Liver (tissue), 9 donors: Measurements from ENCODE around the gene MRGPRX1. TPM values are rescaled to one million over a fixed set of nuclear protein-coding genes. Genes with fewer than 3 reads are reported as not detected.
"Not testable (repeated sequence)": the region's sequence is repeated elsewhere in the genome, so short reads cannot be mapped to it uniquely, and the experiment has no call there.

Experiments
- DNase-seq: peaks from one replicate; pipeline ENCODE4 v3.0.0-alpha.2; 2017; ENCODE audit warnings: low spot score
- H3K27ac ChIP-seq, 2 donors: one replicate each; pipeline ENCODE4 v1.7.0; 2013; ENCODE audit warnings: inconsistent platforms in 2 of 2, low read length in 2 of 2, control low read depth in 1 of 2, low read depth in 1 of 2, mild to moderate bottlenecking in 1 of 2
- H3K27me3 ChIP-seq, 4 donors: one replicate each; pipeline versions ENCODE4 v1.6.1 to v1.7.0; 2013; ENCODE audit warnings: low read length in 3 of 4, inconsistent platforms in 1 of 4, mild to moderate bottlenecking in 1 of 4, moderate library complexity in 1 of 4; ENCODE audit not compliant: control insufficient read depth in 4 of 4, insufficient read depth in 4 of 4
- H3K36me3 ChIP-seq, 4 donors: one replicate each; pipeline versions ENCODE4 v1.6.1 to v1.7.0; 2013; ENCODE audit warnings: low read length in 3 of 4, mild to moderate bottlenecking in 3 of 4, low read depth in 1 of 4, moderate library complexity in 1 of 4; ENCODE audit not compliant: control insufficient read depth in 4 of 4, insufficient read depth in 3 of 4
- H3K4me1 ChIP-seq, 4 donors: one replicate each; pipeline versions ENCODE4 v1.6.1 to v1.7.0; 2013; ENCODE audit warnings: low read length in 3 of 4, mild to moderate bottlenecking in 3 of 4, moderate library complexity in 1 of 4; ENCODE audit not compliant: control insufficient read depth in 4 of 4, insufficient read depth in 4 of 4
- H3K4me3 ChIP-seq, 3 donors: one replicate each; pipeline versions ENCODE4 v1.6.1 to v1.7.0; 2013; ENCODE audit warnings: low read length in 3 of 3, control low read depth in 1 of 3, low read depth in 1 of 3, mild to moderate bottlenecking in 1 of 3
- H3K9ac ChIP-seq, 2 donors: one replicate each; pipeline ENCODE4 v1.7.0; 2013; ENCODE audit warnings: low read length in 2 of 2, mild to moderate bottlenecking in 2 of 2, moderate library complexity in 2 of 2, control low read depth in 1 of 2, low read depth in 1 of 2
- H3K9me3 ChIP-seq, 4 donors: one replicate each; pipeline versions ENCODE4 v1.6.1 to v1.7.0; 2013; ENCODE audit warnings: low read length in 3 of 4; ENCODE audit not compliant: control insufficient read depth in 4 of 4
- FOXA2 ChIP-seq: IDR thresholded peaks from 2 replicates; pipeline ENCODE4 v1.6.1; 2016; ENCODE audit warnings: antibody characterized with exemption
- GABPA ChIP-seq, 2 donors: IDR thresholded peaks in 1 of 2; conservative IDR thresholded peaks in 1 of 2; 2 replicates each; pipeline ENCODE4 v1.6.1; 2016; ENCODE audit warnings: antibody characterized with exemption in 2 of 2, mild to moderate bottlenecking in 1 of 2, moderate library complexity in 1 of 2
- HNF4A ChIP-seq, 2 donors: conservative IDR thresholded peaks; 2 replicates each; pipeline ENCODE4 v1.6.1; 2016; ENCODE audit warnings: antibody characterized with exemption in 2 of 2, mild to moderate bottlenecking in 2 of 2
- HNF4G ChIP-seq: IDR thresholded peaks from 2 replicates; pipeline ENCODE4 v1.6.1; 2016; ENCODE audit warnings: antibody characterized with exemption
- RAD21 ChIP-seq, 2 donors: IDR thresholded peaks; 2 replicates each; pipeline ENCODE4 v1.6.1; 2016; ENCODE audit warnings: antibody characterized with exemption in 2 of 2, mild to moderate bottlenecking in 2 of 2
- RXRA ChIP-seq, 2 donors: IDR thresholded peaks; 2 replicates each; pipeline ENCODE4 v1.6.1; 2017 to 2018; ENCODE audit warnings: antibody characterized with exemption in 2 of 2, mild to moderate bottlenecking in 1 of 2
- SP1 ChIP-seq: IDR thresholded peaks from 2 replicates; pipeline ENCODE4 v1.6.1; 2018; ENCODE audit warnings: antibody characterized with exemption, mild to moderate bottlenecking
- TAF1 ChIP-seq: conservative IDR thresholded peaks from 2 replicates; pipeline ENCODE4 v1.6.1; 2016; ENCODE audit warnings: antibody characterized with exemption, mild to moderate bottlenecking
- YY1 ChIP-seq: IDR thresholded peaks from 2 replicates; pipeline ENCODE4 v1.6.1; 2016; ENCODE audit warnings: antibody characterized with exemption, mild to moderate bottlenecking
- WGBS: extraction: QIAGEN DNeasy Blood & Tissue Kit; methylation state at CpG from one replicate; pipeline ENCODE4 v1.1.7; 2013; 5-methylcytosine and 5-hydroxymethylcytosine counted together
- polyA plus RNA-seq, 2 donors: library from polyadenylated mRNA; stranded (reverse) in 1 of 2; unstranded in 1 of 2; fragments of 200-250 nt in 1 of 2; fragments of >200 nt in 1 of 2; fragmentation: Nextera tagmentation in 1 of 2; extraction: Ambion mirVana in 1 of 2; gene quantifications; one replicate each; pipeline versions ENCODE4 v1.2.1 to v1.2.3, GENCODE V29; 2013 to 2015
- total RNA-seq, 2 donors: library from RNA; depleted of rRNA; stranded (reverse); fragments of >200 nt; gene quantifications; one replicate each; pipeline ENCODE4 v1.2.3, GENCODE V29; 2014
- TF ChIP-seq, protein P1 (sequence below): IDR thresholded peaks from 2 replicates; pipeline ENCODE4 v1.6.1; 2016; ENCODE audit warnings: antibody characterized with exemption
- TF ChIP-seq, protein P2 (sequence below): IDR thresholded peaks from 2 replicates; pipeline ENCODE4 v1.6.1; 2016; ENCODE audit warnings: antibody characterized with exemption
- TF ChIP-seq, protein P3 (sequence below): fragments of 150-350 bp; IDR thresholded peaks from 2 replicates; pipeline ENCODE4 v1.5.1; 2017; ENCODE audit warnings: improper control_type of control experiment, low read depth, low read length; ENCODE audit not compliant: missing input control
- donor health status: healthy.
- donor health status: healthy.
- donor health status: healthy.
- donor health status: healthy.
- donor health status: healthy.

Gene MRGPRX1
- total and polyA plus RNA-seq, 4 donors, result not detected

DNA sequence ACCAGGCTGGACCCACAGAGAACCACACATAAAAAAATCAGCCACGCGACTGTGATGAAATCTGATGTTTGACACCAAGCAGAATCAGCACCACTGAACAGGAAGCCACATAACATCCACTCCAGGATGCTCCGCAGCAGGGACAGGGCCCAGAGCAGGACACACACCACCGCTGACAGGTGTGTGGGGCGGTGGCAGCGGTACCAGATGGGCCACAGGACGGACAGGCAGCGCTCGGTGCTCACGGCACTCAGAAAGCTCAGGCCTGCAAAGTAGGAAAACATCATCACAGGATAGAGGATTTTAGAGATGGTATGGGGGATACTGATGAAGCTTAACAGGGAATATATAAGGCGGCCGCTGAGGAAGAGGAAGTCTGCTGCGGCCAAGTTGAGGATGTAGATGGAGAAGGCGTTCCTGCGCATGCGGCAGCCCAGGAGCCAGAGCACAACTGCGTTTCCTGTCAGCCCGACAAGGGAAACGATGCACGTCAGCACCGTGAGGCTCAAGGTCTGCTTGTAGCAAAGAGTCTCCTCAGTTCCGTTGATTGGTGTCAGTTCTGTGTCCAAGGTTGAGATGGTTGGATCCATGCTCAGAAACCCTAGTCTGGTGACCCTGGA is 4.9 kb downstream of the MRGPRX1 start:
- WGBS, result 82% methylated on average over 22 of the region's 22 CpGs

DNA sequence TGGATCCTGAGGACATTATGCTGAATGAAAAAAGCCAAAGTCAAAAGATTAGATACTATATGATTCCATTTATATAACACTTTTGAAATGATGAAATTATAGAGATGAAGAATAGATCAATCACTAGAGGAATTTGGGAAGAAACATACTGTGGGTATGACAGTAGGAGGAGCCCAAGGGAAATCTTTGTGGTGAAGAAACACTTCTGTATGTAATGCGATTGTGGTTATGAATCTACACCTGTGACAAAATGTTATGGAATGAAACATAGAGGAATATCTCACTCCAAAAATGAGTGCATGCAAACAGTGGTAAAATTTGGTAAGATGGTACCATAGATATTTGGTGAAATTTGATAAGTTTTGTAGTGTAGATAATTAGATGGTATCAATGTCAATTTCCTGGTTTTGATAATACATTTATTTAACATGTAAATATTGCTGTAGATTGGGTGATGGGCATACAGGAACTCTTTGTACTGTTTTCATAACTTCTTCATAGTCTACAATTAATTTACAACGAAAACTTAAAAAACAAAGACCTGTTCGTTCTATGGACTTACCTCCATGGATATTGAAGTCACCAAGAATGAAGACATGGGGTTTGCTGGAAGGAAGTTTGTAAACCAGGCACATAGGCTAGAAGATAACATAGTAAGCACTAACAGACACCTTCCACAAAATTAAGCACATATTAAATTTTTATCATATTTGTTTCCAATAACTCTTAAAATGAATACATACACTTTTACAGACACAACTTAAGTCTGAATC is 11.5 kb downstream of the MRGPRX1 start:
- no peak for DNase-seq
- Histone ChIP-seq H3K4me3 (no peak overlapping the region), H3K9me3 (peaks cover 0 to 3% (median 0%) of the 10 kb centered on the region in 4 donors), H3K9ac (no peak overlapping the region), H3K4me1 (no peaks in the 10 kb centered on the region), H3K36me3 (no peaks in the 10 kb centered on the region), H3K27me3 (peaks cover 0 to 8% (median 0%) of the 10 kb centered on the region in 4 donors), H3K27ac (no peak overlapping the region)
- 81% methylated on average over 3 of the region's 3 CpGs for WGBS
- no peak for TF ChIP-seq FOXA2
- TF ChIP-seq, protein P1, sequence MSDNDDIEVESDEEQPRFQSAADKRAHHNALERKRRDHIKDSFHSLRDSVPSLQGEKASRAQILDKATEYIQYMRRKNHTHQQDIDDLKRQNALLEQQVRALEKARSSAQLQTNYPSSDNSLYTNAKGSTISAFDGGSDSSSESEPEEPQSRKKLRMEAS, result no peak
- TF ChIP-seq GABPA (IDR thresholded peaks at IDR 0.05 in 1 of 2, conservative IDR thresholded peaks at IDR 0.05 in 1 of 2), result no peak
- TF ChIP-seq HNF4A (conservative IDR thresholded peaks at IDR 0.05), result no peak
- TF ChIP-seq, protein P2, sequence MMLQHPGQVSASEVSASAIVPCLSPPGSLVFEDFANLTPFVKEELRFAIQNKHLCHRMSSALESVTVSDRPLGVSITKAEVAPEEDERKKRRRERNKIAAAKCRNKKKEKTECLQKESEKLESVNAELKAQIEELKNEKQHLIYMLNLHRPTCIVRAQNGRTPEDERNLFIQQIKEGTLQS, result no peak

More for the DNA sequence above, 4.9 kb downstream of the MRGPRX1 start:
- Histone ChIP-seq H3K4me3 (no peak overlapping the region), H3K27ac (no peak overlapping the region), H3K36me3 (no peaks in the 10 kb centered on the region), H3K27me3 (peaks cover 0 to 14% (median 0%) of the 10 kb centered on the region in 4 donors), H3K4me1 (no peaks in the 10 kb centered on the region), H3K9me3 (peaks cover 0 to 3% (median 0%) of the 10 kb centered on the region in 4 donors), H3K9ac (no peak overlapping the region)
- no peak for DNase-seq
- TF ChIP-seq TAF1 (no peak), HNF4A (conservative IDR thresholded peaks at IDR 0.05) (no peak), RXRA (IDR thresholded peaks at IDR 0.05) (no peak), HNF4G (no peak), YY1 (no peak), RAD21 (IDR thresholded peaks at IDR 0.05) (no peak), SP1 (no peak), FOXA2 (no peak)
- TF ChIP-seq, protein P3, sequence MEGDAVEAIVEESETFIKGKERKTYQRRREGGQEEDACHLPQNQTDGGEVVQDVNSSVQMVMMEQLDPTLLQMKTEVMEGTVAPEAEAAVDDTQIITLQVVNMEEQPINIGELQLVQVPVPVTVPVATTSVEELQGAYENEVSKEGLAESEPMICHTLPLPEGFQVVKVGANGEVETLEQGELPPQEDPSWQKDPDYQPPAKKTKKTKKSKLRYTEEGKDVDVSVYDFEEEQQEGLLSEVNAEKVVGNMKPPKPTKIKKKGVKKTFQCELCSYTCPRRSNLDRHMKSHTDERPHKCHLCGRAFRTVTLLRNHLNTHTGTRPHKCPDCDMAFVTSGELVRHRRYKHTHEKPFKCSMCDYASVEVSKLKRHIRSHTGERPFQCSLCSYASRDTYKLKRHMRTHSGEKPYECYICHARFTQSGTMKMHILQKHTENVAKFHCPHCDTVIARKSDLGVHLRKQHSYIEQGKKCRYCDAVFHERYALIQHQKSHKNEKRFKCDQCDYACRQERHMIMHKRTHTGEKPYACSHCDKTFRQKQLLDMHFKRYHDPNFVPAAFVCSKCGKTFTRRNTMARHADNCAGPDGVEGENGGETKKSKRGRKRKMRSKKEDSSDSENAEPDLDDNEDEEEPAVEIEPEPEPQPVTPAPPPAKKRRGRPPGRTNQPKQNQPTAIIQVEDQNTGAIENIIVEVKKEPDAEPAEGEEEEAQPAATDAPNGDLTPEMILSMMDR, result no peak

DNA sequence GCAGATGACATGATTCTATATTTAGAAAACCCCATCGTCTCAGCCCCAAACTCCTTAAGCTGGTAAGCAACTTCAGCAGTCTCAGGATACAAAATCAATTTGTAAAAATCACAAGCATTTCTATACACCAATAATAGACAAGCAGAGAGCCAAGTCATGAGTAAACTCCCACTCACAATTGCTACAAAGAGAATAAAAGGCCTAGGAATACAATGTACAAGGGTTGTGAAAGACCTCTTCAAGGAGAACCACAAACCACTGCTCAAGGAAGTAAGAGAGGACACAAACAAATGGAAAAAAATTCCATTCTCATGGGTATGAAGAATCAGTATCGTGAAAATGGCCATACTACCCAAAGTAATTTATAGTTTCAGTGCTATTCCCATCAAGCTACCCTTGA is 13.8 kb downstream of the MRGPRX1 start:
- not testable (repeated sequence) for H3K9ac ChIP-seq, H3K36me3 ChIP-seq, H3K9me3 ChIP-seq, DNase-seq, H3K27me3 ChIP-seq, H3K4me1 ChIP-seq, H3K4me3 ChIP-seq, H3K27ac ChIP-seq
- 71% methylated on average over 2 of the region's 2 CpGs for WGBS
